NCI-H2171 (cell line): ENCODE measurements around the gene FOXL2NB.

Experiments used
- DNase-seq: peaks from one replicate; lab custom pipeline; 2025; lab: John Stamatoyannopoulos, UW

FOXL2NB gene

DNA sequence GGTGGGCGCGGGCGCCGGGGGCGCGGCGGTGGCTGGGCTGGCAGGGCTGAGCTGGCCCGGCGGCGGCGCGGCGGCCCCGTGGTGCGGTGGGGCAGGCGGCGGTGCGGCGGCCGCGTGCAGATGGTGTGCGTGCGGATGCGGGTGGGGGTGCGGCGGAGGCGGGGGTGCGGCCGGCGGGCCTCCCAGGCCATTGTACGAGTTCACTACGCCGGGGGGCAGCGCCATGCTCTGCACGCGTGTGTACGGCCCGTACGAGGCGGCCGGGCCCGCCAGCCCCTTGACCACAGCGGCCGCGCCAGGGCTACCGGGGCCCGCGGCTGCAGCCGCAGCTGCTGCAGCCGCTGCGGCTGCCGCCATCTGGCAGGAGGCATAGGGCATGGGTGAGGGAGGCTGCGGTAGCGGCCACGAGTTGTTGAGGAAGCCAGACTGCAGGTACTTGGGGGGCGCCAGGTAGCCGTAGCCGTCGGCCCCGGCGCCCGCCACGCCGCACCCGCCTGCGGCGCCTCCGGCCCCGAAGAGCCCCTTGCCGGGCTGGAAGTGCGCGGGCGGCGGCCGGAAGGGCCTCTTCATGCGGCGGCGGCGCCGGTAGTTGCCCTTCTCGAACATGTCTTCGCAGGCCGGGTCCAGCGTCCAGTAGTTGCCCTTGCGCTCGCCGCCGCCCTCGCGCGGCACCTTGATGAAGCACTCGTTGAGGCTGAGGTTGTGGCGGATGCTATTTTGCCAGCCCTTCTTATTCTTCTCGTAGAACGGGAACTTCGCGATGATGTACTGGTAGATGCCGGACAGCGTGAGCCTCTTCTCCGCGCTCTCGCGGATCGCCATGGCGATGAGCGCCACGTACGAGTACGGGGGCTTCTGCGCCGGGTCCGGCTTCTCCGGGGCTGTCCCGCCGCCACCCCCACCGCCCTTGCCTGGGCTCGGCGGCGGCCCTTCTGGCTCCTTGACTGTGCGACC is 1.0 kb upstream of the FOXL2NB start:
- peak; percentile 27 for DNase-seq

DNA sequence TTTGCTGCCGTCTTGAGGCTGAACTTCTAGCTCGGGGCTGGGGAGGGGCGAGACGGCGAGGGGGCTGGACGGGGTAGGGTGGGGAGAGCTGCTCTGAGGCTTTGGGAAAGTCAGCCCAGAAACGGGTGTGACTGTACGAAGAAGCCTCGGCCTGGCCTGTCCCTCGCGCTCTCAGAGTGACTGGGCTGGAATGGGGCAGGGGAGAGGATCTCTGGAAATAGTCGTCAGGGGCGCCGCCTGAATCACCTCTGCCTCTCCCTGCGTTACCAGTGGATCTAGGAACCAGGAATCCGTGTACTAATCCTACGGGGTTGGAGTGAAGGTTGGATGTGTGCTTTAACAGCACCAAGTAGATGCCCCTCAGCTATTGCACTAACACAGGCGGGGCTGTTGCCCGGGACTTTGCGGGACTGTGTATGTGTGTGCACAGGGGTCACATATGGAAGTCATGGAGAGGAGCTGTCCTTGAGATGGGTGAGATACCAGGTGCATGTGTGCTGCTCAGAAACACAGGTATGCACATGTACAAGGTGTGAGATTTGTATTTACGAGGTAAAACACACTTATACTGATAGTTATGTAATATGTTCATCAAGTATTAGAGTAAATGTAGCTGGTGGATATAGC is 591 bp downstream of the FOXL2NB start:
- no peak for DNase-seq

DNA sequence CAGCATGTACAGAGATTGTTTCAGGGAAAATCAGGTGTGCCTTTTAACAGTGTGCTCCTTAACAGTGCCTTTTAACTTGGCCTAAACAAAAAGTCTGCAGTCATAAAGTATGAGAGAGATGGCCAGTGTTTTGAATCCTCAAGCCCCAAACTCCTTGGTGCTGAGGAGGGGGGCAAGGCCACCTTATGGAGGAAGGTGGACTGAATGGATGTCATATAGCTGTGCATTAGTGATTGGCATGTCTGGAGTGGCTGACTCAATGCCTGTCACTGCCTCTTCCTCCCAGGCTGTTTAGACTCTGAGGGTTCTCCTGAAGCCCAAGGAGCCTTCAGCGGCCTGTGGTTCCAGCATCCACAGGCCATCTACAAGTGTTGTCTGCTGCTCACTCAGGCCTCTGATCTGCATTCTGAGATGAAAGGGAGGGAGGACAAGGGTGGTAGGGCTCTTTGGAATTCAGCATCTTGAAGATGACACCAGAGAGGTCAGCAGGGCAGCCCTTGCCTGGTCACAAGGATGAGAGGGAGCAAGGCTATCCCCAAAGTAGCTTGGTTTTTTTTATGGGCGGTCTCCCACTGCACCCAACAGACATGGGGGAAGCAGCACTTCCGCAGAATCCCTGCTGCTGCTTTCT is 1.5 kb downstream of the FOXL2NB start:
- no peak for DNase-seq

DNA sequence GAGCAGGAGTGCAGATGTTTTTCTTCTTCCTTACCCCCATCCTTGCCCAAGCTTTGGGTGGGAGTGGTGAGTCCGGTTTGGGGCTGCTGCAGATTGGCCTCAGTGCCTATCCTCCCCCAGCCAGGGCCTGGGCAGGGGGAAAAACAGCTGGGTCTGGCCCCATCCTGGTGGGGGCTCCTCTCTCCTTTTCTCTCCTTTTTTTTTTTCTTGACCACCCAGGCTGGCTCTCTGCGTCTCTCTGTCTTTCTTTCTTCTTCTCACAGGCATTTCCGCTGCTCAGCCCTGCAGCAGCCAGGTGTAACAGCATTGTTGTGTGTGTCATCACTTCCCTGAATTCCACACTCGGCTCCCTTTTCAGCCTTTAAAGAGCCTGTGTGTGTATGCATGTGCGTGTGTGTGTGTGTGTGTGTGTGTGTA is 2.0 kb downstream of the FOXL2NB start:
- DNase-seq = no peak

DNA sequence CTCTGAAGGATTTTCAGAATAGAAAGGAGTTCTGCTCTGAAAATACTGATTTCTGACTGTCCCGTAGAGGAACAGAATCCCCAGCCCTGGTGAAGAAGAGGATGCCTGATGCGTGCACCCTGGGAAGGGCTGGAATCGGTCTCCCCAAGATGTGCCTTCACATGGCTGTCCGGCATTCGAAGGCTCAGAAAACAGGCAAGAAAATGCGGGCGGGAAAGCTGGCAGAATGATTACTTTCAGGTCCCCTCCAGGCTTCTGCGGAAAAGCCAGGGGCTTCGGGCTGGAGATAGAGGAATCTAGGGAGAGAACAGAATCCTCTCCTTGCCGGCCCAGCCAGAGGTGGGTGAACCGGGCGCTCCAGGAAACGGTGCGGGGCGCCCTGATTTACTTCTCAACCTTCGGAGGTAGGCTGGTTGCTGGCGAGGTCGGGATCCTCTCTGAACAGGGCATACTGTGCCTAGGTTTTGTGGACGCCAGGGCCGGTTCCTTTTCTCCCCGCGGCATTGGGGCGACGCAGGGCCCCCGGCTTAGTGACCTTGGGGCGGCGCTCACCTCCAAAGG is 2.5 kb downstream of the FOXL2NB start:
- DNase-seq = no peak

DNA sequence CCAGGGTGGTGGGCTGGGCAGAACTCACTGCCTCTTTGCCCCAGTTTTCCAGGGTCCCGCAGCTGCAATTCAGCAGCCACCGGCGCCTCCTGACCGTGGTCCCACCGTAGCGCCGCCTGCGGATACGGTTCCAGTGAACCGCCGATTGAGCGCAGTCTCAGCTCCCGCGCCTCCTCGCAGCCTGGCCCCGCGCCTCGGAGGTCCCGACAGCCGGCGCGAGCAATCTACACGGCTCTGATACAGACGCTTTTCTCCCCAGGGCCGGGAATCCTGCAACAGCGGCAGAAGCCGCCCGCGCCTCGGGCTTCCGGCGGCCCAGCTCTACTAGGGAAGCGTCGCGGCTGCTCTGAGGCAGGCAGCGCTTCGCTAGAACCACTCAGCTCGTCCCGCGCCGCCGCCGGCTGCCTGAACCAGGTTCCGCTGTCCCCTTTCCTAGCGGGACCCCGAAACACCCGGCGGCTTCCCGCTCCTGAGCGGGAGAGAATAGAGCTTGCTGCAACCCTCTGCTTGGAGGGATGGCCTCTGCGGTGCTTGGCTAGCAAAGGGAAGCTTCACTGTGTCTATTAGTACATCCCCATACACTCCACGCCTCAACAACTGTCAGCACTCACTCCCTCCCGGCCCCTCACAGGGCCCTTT is 3.1 kb downstream of the FOXL2NB start:
- DNase-seq = peak; percentile 21

DNA sequence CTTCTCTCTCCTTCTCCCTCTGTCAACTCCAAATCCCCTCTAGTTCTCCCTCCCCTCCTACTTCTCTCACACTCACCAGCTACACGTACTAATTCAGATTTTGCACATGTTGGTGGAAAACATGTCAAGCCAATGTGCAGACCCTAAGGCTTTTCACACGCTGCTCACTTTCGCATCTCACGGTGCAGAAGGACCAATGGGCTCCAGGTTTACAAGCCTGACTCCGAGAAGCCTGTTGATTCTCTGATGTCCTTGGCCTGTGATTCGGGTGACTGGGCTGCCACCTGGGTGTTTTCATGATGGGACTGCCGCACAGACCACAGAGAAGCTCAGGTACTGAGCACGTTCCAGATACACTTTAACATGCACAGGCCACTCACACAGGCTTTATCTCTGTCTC is 3.7 kb downstream of the FOXL2NB start:
- DNase-seq = no peak

DNA sequence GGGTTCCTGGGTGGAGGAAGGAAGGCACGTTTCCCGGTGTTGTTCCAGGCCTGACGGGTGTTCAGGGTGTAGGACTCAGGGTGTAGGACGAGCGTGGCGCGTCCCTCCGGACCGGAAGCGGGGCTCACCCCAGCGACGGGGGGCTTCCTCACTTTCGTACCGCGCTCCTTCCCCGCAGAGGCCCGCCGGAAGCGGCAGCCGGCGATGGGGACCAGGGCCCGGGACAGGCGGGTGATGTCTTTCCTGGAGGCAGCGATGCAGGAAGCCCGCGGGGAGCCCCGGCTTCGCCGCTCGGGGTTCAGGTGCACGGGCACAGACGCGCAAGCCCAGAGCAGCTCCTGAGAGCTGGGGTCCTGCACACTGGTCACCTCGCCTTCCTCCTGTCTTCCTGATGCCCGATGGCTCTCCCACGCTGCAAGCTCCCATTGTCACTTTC is 13.4 kb downstream of the FOXL2NB start:
- no peak for DNase-seq

DNA sequence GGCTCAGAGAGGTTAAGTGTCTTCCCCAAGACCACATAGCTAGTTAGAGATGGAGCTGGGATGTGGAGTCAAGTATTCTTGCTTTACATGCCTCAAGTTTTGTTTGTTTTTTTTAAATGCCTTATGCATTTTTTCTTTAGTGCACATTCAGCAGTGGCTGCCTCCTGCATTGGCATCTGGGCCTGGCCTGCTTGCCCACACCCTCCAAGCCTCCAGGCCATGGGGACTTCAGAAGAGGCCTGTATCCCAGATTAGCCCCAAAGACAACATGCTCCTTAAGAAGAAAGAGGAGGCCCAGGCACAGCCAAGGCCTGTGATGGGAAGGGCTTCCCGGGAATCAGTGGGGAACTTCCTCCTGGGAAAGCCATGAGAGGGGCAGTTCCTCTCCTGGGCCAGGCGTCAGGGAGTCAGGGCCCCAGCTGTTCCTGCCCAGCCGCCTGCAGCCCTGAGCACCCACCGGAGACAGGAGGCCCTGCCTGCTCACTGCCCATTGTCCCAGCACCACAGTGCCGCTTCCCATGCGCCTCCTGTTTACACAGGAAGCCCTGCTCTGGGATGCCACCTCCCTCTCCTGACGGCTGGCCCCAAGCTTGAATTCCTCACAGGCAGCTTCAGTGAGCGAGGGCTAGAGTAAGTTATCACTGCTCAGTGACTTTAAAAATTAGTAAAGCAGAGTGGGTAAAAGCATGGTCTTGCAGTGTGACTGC is 16.0 kb downstream of the FOXL2NB start:
- no peak for DNase-seq

DNA sequence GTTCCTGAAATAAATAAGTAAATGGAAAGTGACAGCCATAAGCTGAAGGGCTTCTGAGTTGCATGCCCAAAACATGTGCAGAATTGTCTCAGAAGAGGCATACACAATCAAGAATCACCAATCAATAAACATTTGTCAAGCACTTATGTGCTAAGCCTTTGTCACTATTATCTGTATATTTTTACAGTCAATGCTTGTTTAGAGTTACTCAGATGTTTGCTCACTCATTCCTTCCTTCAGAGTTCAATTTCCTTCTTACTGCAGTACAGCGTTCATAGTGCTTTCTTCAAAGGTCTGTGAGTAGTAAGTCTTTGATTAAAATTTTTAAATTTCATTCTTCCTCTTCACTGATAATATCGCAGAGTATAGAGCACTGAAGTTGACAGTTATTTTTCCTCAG is 17.2 kb downstream of the FOXL2NB start:
- DNase-seq = no peak

DNA sequence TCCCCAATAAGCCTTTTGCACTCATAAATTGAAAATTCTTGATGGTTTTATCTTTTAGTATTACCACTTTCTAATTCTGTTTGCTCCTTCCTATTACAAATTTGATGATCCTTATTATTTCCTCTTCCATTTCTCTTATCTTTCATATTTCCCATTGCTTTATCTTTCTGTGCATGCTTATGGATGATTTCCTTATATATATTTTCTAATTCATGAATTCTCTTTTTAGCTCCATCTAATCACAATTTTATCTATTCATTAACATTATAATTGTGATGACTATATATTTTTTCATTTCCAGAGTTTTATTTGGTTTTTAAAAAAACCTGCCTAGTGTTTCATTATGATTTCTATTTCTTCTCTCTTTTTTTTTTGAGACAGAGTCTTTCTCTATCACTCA is 17.9 kb downstream of the FOXL2NB start:
- DNase-seq = no peak

DNA sequence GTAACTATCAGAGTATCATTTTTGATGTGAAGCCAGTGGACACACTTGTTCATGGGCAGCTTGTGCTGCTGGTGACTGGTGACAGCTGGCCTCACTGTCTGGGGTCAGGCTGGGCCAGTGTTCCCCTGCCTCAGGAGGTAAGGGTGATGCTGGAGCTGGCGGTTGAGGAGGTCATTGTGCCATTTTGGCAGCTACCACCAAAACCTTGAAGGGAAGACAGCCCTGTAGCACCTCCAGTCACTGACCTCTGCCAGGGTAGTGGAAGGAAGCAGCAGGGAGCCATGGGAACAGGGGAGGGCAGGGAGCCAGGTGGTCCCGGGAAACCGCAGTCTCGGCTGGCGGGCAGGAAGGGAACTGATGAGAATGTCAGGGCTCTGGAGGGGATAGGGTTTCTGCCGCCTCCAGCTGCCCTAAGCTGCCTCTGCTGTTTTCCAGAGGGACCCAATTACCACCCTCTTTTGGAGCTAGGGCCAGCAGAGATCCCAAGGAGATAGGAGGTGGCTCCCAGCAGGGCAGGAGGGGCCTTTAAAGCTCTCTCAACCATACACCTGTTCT is 24.8 kb downstream of the FOXL2NB start:
- DNase-seq = peak; percentile 43

DNA sequence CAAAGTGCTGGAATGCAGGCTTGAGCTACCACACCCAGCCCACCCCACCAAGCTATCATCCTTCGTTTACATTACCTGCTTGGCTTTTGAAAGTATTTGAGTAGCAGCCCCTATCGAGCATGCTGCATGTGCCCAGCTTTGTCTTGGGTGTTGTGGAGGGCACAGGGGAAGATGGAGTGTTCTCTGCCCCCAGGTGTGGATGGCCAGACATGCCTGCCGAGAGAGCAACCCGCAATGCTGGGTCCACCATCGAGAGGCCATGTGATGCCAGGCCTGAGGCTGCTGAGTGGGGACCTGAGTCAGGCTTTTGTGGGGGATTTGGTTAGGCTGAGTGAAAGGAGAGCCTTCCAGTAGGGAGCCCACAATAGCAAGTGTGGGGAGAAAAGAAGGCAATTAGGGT is 25.9 kb downstream of the FOXL2NB start:
- no peak for DNase-seq

DNA sequence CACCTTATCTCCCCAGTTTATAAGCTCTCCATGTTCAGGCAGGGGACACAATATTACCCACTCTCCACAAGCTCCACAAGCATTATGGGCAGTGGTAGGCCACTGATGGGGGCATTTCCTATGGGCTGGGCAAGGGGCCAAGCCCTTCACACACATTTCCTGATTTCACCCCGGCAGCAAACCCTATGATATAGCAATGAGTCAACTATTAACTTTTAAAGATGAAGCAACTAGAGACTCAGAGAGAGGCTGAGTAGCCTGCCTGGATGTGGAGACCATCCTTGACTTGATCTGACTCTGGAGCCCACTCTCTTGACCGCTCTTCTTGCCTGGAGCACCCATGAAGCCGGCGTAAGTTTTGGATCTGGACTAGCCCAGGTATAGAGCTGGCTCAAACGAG is 27.4 kb downstream of the FOXL2NB start:
- no peak for DNase-seq

DNA sequence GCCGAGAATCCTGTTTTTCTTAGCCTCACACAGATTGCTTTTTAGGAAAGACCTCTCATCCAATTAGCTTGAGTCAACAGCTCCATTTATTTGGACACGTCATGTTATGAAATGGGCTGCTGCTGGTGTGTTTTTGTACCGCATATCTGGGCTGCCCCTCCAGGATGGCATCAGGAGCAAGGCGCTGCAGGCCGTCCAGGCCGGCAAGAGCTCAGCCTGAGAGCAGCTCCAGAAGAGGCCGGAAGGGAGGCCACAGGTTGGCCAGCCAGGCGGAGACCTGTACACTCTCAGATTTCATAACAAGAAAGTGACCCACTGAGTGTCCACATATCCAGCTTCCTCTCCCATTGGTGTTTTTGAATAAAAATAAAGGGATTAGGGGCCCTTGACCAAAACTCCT is 28.3 kb downstream of the FOXL2NB start:
- no peak for DNase-seq

DNA sequence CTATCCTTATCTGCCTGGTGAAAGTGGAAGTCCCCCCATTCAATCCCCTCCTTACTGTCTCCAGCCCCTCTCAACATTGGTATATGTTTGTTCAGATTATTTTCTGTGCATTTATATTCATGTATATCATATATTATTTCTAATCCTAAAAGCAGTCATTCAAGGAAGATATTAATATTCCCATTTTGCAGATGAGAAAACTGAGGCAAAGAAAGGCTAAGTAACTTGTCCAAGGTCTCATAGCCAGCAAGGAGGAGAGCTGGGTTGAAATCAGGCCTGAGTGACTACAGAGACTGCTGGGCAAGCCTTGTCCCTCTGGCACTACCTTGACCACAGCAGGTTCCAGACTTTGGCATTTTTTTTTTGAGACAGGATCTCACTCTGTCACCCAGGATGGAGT is 29.0 kb downstream of the FOXL2NB start:
- no peak for DNase-seq

DNA sequence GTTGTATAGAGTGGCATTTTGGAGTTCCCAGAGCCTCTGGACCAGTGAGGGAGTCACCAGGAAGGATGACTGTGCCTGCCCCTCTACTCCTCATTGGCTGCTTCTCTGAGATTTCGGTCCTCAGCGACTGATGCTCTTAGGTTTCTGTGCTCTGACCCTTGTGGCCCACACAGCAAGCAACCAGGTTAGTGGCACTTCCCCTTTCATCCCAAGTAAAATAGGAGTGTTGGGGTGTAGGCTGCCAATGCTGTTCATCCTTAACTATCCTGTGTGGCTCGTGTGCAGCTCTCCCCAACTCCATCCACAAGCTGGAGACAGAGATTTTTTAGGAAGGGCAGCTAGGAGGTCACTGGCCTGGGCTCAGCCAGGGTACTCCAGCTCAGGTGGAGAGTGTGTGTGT is 37.8 kb downstream of the FOXL2NB start:
- DNase-seq = no peak

DNA sequence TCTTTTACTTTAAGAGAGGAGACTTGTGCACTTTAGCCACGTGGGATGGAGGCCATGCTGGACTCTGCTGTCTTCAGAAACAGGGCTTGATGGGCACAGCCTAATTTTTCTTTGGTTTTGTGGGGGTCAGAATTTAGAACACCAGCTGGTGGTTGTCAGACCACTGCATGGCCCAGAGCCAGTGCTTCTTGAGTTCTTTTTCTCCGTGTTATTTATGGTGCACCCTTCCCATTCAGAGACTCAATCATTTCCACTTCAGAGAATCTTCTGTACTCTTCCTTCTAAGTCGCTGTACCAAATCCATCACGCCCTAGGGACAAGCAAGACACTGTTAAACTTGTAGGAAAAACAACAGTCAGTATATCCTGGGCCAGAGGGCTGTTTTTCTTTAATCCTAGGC is 38.9 kb downstream of the FOXL2NB start:
- no peak for DNase-seq

DNA sequence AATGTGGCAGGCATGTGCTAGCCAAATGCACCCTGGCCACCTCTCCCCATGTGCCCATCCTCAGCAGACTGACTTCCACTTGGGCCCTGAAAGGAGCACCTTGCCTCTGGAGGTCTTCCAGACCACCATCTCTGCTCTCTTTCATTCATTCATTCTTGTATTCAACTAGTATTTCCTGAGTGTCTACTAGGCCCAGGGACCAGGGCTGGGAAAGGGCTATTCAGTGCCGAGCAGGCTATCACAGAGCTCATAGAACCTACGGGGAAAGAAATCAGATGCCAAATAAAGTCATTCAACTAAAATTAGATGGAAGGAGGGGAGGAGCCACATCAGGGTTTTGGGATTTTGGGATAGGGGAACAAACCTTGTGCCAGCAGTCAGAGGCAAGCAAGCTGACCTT is 40.2 kb downstream of the FOXL2NB start:
- DNase-seq = no peak

DNA sequence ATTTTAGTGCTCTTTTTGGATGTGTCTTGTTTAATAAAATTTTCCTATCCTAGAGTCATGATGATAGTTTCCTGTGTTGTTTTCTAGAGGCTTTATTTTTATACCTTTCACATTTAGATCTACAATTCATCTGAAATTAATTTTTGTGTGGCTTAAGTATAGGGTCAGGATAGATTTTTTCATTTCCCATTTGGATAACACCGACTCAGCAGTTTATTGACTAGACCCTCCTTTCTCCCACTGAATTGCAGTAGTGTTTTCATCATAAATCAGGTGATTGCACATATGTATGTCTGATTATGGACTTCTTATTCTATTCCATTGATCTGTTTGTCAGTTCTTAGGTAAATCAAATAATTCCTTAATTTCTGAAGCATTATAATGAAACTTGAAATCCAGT is 48.7 kb downstream of the FOXL2NB start:
- DNase-seq = no peak
